Panc1 (cell line): ENCODE data around the gene MN1. TPM values are rescaled to one million over a fixed set of nuclear protein-coding genes. Genes with fewer than 3 reads are reported as not detected.

Experiments used
- ATAC-seq: fragments of 200-7000 bp; cut with Tn5 transposase; 2 replicates; pipeline ENCODE4 v1.9.1; 2020; ENCODE audit warnings: mild to moderate bottlenecking, moderate library complexity
- BruUV-seq: library from RNA; stranded (reverse); fragments of 400-500 nt; replicated peaks from 2 replicates; lab custom pipeline; 2021; lab: Mats Ljungman, UMichigan
- CTCF ChIA-PET: fragments of 300-600 bp; sonication (Branson Sonifier 250); formaldehyde crosslinking; loops from one replicate; lab custom pipeline; 2022; ENCODE audit warnings: antibody characterized with exemption; lab: Charles Lee
- POLR2A ChIA-PET: fragments of 300-600 bp; sonication (Branson Sonifier 250); formaldehyde crosslinking; loops from one replicate; lab custom pipeline; 2022; ENCODE audit warnings: antibody characterized with exemption; lab: Charles Lee
- DNase-seq: peaks from one replicate; pipeline ENCODE4 v3.0.0-alpha.2; 2010; ENCODE audit warnings: low read depth, low spot score
- H3K27ac ChIP-seq: 2 replicates; pipeline ENCODE4 v1.5.1; 2011; ENCODE audit warnings: mild to moderate bottlenecking, low read length, inconsistent platforms
- H3K27me3 ChIP-seq: fragments of 200-500 bp; sonication (Bioruptor generic); 2 replicates; pipeline ENCODE4 v1.6.0; 2014; ENCODE audit warnings: low read length, inconsistent platforms; ENCODE audit not compliant: control insufficient read depth, insufficient read depth
- H3K36me3 ChIP-seq: fragments of 200-500 bp; sonication (Bioruptor generic); 2 replicates; pipeline ENCODE4 v1.5.1; 2014; ENCODE audit warnings: inconsistent platforms, mild to moderate bottlenecking, low read length, moderate library complexity; ENCODE audit not compliant: control insufficient read depth, insufficient read depth
- H3K4me1 ChIP-seq: 2 replicates; pipeline ENCODE4 v1.5.1; 2011; ENCODE audit warnings: inconsistent platforms, mild to moderate bottlenecking, low read length, moderate library complexity; ENCODE audit not compliant: control insufficient read depth, insufficient read depth
- H3K4me3 ChIP-seq, 2 experiments: 2 replicates each; pipeline ENCODE4 v1.5.1; 2011 to 2012; ENCODE audit warnings: low read depth in 2 of 2, low read length in 2 of 2, mild to moderate bottlenecking in 2 of 2, inconsistent platforms in 1 of 2, moderate library complexity in 1 of 2
- H3K9me3 ChIP-seq: fragments of 200-500 bp; sonication (Bioruptor generic); 2 replicates; pipeline ENCODE4 v1.5.1; 2014; ENCODE audit warnings: low read depth, mild to moderate bottlenecking, inconsistent platforms, low read length, moderate library complexity; ENCODE audit not compliant: control insufficient read depth, insufficient read depth
- POLR2AphosphoS5 ChIP-seq: IDR thresholded peaks from 2 replicates; pipeline ENCODE4 v1.6.1; 2012; ENCODE audit warnings: mild to moderate bottlenecking, low read depth, low read length, moderate library complexity
- SIN3A ChIP-seq: IDR thresholded peaks from 2 replicates; pipeline ENCODE4 v1.6.1; 2012; ENCODE audit warnings: low read depth, mild to moderate bottlenecking, low read length, moderate library complexity, borderline replicate concordance; ENCODE audit not compliant: insufficient read depth
- TCF7L2 ChIP-seq: IDR thresholded peaks from 2 replicates; pipeline ENCODE4 v1.6.1; 2011; ENCODE audit warnings: mild to moderate bottlenecking, low read depth, low read length, inconsistent platforms
- in situ Hi-C: cut with HindIII; loops from 2 replicates; pipeline ENCODE4 v1.10.0; 2016; ENCODE audit warnings: low sequenced_read_pairs, low pct_unique_long_range_greater_than_20kb
- intact Hi-C: fragments of 100-400 bp; cut with micrococcal nuclease; formaldehyde crosslinking; loops from one replicate; pipeline ENCODE4 v1.10.0; 2022; ENCODE audit not compliant: unreplicated experiment
- total RNA-seq: library from RNA; stranded (reverse); gene quantifications from one replicate; pipeline ENCODE4 v1.2.1, GENCODE V29; 2021; ENCODE audit not compliant: unreplicated experiment
- TF ChIP-seq, protein P1 (sequence below): fragments of 450-650 bp; IDR thresholded peaks from 2 replicates; pipeline ENCODE4 v1.5.1; 2017; ENCODE audit warnings: mild to moderate bottlenecking
- TF ChIP-seq, protein P2 (sequence below), 2 experiments: IDR thresholded peaks; 2 replicates each; pipeline ENCODE4 v1.6.1; 2011 to 2012; ENCODE audit warnings: low read depth in 2 of 2, control low read depth in 1 of 2, low read length in 1 of 2, mild to moderate bottlenecking in 1 of 2, moderate library complexity in 1 of 2; ENCODE audit not compliant: insufficient read depth in 1 of 2

Gene MN1
- total RNA-seq, 1 experiment from 2014 or later: 0.51 TPM

DNA sequence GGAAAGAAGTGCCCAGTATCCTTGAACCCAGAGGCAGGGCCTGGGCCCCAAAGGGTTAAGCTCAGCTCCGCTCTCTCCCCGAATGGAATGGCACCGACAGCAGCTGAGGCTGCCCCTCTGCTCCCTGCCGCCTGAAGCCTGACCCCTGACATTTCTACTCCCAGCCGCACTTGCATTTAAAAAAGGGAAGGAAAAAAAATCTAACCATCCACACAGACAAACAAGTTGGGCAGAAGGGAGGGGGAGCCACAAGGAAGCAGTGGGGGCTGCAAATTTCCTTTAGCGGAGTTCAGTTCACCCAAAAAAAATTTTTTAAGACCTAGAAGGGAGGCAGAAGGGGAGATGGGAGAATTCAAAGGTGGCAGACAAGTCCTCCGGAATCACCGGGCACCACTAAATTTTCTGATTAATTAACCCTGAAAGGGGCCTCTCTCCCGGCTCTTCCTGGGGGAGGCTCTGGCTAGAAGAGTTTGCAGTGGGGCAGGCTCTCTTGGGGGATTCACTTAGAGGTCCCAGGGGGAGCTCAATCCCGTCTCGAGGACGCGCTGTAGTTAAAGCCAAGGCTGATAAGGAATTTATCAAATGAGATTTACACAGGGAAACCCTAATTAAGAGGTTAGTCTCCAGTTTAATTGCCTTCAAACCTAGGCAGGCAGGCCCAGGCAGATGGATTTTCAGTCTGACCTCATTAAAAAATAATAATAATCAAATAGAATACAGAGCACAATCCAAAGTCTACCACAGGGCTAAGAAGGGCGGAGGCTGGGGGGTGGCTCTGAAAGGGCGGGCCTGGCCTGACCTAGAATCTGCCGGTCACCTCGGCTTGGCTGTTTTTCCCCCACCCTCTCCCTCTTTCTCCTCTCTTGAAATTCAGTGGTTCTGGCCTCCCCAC, 25.6 kb downstream of the MN1 start:
- TF ChIP-seq TCF7L2: no peak
- no peak for TF ChIP-seq SIN3A
- no peak for TF ChIP-seq POLR2AphosphoS5
- TF ChIP-seq, protein P1, sequence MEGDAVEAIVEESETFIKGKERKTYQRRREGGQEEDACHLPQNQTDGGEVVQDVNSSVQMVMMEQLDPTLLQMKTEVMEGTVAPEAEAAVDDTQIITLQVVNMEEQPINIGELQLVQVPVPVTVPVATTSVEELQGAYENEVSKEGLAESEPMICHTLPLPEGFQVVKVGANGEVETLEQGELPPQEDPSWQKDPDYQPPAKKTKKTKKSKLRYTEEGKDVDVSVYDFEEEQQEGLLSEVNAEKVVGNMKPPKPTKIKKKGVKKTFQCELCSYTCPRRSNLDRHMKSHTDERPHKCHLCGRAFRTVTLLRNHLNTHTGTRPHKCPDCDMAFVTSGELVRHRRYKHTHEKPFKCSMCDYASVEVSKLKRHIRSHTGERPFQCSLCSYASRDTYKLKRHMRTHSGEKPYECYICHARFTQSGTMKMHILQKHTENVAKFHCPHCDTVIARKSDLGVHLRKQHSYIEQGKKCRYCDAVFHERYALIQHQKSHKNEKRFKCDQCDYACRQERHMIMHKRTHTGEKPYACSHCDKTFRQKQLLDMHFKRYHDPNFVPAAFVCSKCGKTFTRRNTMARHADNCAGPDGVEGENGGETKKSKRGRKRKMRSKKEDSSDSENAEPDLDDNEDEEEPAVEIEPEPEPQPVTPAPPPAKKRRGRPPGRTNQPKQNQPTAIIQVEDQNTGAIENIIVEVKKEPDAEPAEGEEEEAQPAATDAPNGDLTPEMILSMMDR: no peak
- TF ChIP-seq, protein P2, sequence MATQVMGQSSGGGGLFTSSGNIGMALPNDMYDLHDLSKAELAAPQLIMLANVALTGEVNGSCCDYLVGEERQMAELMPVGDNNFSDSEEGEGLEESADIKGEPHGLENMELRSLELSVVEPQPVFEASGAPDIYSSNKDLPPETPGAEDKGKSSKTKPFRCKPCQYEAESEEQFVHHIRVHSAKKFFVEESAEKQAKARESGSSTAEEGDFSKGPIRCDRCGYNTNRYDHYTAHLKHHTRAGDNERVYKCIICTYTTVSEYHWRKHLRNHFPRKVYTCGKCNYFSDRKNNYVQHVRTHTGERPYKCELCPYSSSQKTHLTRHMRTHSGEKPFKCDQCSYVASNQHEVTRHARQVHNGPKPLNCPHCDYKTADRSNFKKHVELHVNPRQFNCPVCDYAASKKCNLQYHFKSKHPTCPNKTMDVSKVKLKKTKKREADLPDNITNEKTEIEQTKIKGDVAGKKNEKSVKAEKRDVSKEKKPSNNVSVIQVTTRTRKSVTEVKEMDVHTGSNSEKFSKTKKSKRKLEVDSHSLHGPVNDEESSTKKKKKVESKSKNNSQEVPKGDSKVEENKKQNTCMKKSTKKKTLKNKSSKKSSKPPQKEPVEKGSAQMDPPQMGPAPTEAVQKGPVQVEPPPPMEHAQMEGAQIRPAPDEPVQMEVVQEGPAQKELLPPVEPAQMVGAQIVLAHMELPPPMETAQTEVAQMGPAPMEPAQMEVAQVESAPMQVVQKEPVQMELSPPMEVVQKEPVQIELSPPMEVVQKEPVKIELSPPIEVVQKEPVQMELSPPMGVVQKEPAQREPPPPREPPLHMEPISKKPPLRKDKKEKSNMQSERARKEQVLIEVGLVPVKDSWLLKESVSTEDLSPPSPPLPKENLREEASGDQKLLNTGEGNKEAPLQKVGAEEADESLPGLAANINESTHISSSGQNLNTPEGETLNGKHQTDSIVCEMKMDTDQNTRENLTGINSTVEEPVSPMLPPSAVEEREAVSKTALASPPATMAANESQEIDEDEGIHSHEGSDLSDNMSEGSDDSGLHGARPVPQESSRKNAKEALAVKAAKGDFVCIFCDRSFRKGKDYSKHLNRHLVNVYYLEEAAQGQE (IDR thresholded peaks at IDR 0.05; ENCODE audit: insufficient read depth in 1 of 2, low read depth in 2 of 2, low read length in 1 of 2): no peak
- Histone ChIP-seq H3K4me1 (no peaks in the 10 kb centered on the region), H3K4me3 (no peak overlapping the region), H3K36me3 (no peaks in the 10 kb centered on the region), H3K27ac (no peak overlapping the region), H3K27me3 (no peaks in the 10 kb centered on the region), H3K9me3 (no peaks in the 10 kb centered on the region)
- POLR2A ChIA-PET: no interaction called here
- DNase-seq: no peak
- CTCF ChIA-PET: no interaction called here
- no peak for ATAC-seq
- intact Hi-C loops: no loop called here
- no TSS peak for BruUV-seq
- in situ Hi-C loops: no loop called here

DNA sequence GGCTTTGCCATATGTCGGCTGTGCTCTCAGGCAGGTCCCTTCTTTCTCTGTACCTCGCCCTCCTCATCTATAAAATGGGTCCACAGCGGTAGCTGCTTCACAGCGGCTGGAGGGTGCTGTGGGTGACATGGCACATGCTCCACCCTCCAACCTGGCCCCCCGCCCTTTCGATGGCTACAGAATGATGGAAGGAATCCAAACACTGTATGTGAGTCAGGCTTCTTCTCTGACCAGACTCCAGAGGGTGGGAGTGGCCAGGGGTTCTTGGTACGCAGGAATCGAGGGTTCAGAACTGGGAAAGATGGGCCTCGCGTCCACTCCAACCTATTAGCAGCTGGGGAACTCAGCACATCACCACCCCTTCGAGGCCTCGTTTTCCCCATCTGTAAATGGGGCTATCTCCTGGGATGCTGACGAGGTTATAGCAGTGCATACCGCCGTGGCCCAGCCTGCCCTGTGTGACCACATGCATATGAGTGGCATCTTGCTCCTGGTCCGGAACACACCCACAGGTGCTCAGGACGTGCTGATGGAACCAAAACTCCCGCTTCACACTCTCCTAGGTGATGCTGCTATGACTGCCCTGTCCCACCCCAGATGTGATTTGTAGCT, 26.4 kb downstream of the MN1 start:
- ChIA-PET POLR2A (no interaction called here), CTCF (no interaction called here)
- intact Hi-C loops: no loop called here
- H3K27me3 ChIP-seq: no peaks in the 10 kb centered on the region
- H3K27ac ChIP-seq: no peak overlapping the region
- no peaks in the 10 kb centered on the region for H3K9me3 ChIP-seq
- BruUV-seq: no TSS peak
- DNase-seq: no peak
- no peaks in the 10 kb centered on the region for H3K36me3 ChIP-seq
- H3K4me1 ChIP-seq: no peaks in the 10 kb centered on the region
- no peak for ATAC-seq
- TF ChIP-seq, protein P1: no peak
- no peak for TF ChIP-seq POLR2AphosphoS5
- no peak for TF ChIP-seq SIN3A
- TF ChIP-seq, protein P2 (IDR thresholded peaks at IDR 0.05; ENCODE audit: insufficient read depth in 1 of 2, low read depth in 2 of 2, low read length in 1 of 2): no peak
- TF ChIP-seq TCF7L2: no peak
- no peak overlapping the region for H3K4me3 ChIP-seq
- in situ Hi-C loops: no loop called here
